Measurements from ENCODE around the gene NT5DC4. TPM values are rescaled to one million over a fixed set of nuclear protein-coding genes. Genes with fewer than 3 reads are reported as not detected.

Gene NT5DC4
- total RNA-seq, 4 donors from 2014 or later = 0.27 TPM; not detected in 3

DNA sequence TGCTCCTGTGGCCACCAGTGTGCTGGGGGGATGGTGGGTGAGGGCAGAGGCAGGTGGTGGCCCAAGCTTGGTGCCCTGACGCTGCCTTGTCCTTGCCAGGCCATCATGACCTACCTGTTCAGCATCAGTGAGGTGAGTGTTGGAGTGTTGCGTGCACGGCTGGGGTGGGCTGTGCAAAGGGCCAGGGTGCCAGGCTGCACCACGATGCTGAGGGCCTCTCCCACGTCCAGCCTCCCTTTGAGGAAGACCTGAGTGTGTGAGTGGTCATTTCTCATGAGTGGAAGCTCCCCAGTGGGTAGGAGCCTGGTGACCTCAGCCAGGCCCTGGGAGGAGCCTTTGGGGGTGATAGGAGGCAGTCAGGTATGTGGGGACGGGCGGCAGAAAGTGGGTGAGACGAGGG lies 3.2 kb downstream of the NT5DC4 start:
- no peaks in the 10 kb centered on the region for H3K36me3 ChIP-seq
- H3K9me3 ChIP-seq = no peaks in the 10 kb centered on the region
- 100% methylated on average over 3 of the region's 8 CpGs; no CpG with 5 or more reads in 1 of the 2 donors for WGBS, 2 donors (ENCODE audit: low coverage in 1 of 2)
- H3K27me3 ChIP-seq = peaks cover 13% of the 10 kb centered on the region
- H3K4me1 ChIP-seq = peaks cover 0 to 7% (median 0%) of the 10 kb centered on the region in 3 donors
- ATAC-seq = no peak
- no peak overlapping the region for H3K4me3 ChIP-seq
- H3K27ac ChIP-seq = no peak overlapping the region
- TF ChIP-seq POLR2A (IDR thresholded peaks at IDR 0.05) (no peak), EP300 (IDR thresholded peaks at IDR 0.05) (no peak), POLR2AphosphoS5 (IDR thresholded peaks at IDR 0.05) (no peak), CTCF (IDR thresholded peaks at IDR 0.05) (no peak)

DNA sequence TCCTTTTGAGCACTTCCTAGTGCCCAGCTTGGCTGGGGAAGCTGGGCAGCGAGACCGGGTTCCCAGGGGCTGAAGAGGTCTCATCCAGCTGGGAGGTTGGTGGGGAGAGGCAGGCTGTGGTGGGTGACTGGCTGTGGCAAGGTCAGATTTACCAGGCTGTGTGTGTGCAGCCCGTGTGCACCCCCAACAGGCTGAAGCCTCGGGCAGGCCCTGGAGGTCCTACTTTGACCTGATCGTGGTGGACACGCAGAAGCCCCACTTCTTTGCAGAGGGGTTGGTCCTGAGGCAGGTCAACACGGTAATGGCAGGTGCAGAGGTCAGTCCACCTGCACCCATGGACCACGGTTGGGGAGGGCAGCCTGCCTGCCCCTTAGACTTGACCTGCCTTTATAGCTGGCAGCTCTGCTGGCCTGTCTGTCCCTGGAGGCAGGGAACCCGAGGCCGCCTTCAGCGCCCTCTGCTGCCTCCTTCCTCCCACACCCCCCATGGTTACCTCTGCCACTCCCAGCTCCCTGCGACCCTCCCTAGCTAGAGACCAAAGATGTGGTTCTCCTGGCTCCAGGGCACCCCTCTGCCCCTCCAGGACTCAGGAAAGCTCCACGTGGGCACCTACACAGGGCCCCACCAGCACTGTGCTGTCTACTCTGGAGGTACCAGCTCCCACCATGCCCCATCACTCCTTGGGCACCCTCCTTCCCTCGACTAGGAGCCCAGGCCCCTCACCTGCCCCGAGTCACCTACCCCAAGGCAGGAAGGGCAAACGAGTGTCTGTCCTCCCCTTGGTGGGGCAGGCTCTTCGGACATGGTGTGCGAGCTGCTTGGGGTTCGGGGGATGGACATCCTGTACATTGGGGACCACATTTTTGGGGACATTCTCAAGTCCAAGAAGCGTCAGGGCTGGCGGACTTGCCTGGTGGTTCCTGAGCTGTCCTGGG lies 4.0 kb downstream of the NT5DC4 start:
- ATAC-seq = no peak
- 80% methylated on average over 2 of the region's 21 CpGs for WGBS, 2 donors (ENCODE audit: low coverage in 1 of 2)
- peaks cover 13% of the 10 kb centered on the region for H3K27me3 ChIP-seq
- no peak overlapping the region for H3K27ac ChIP-seq
- H3K4me1 ChIP-seq = peaks cover 0 to 7% (median 0%) of the 10 kb centered on the region in 3 donors
- no peaks in the 10 kb centered on the region for H3K36me3 ChIP-seq
- TF ChIP-seq EP300 (IDR thresholded peaks at IDR 0.05) = no peak
- TF ChIP-seq POLR2A (IDR thresholded peaks at IDR 0.05) = no peak
- TF ChIP-seq POLR2AphosphoS5 (IDR thresholded peaks at IDR 0.05) = no peak
- TF ChIP-seq CTCF (IDR thresholded peaks at IDR 0.05) = no peak
- no peaks in the 10 kb centered on the region for H3K9me3 ChIP-seq
- no peak overlapping the region for H3K4me3 ChIP-seq

GRCh38 chr2:112725545-112726457 lies 5.0 kb downstream of the NT5DC4 start:
- no peak for ATAC-seq
- Histone ChIP-seq H3K27ac (no peak overlapping the region), H3K36me3 (no peaks in the 10 kb centered on the region), H3K4me3 (no peak overlapping the region), H3K27me3 (peaks cover 11% of the 10 kb centered on the region), H3K4me1 (peaks cover 0 to 7% (median 0%) of the 10 kb centered on the region in 3 donors), H3K9me3 (no peaks in the 10 kb centered on the region)
- TF ChIP-seq EP300 (IDR thresholded peaks at IDR 0.05) = no peak
- no peak for TF ChIP-seq POLR2A (IDR thresholded peaks at IDR 0.05)
- TF ChIP-seq CTCF (IDR thresholded peaks at IDR 0.05) = no peak
- no peak for TF ChIP-seq POLR2AphosphoS5 (IDR thresholded peaks at IDR 0.05)
- WGBS, 2 donors (ENCODE audit: low coverage in 1 of 2) = 61 to 90% methylated on average over 2 of the region's 15 CpGs

DNA sequence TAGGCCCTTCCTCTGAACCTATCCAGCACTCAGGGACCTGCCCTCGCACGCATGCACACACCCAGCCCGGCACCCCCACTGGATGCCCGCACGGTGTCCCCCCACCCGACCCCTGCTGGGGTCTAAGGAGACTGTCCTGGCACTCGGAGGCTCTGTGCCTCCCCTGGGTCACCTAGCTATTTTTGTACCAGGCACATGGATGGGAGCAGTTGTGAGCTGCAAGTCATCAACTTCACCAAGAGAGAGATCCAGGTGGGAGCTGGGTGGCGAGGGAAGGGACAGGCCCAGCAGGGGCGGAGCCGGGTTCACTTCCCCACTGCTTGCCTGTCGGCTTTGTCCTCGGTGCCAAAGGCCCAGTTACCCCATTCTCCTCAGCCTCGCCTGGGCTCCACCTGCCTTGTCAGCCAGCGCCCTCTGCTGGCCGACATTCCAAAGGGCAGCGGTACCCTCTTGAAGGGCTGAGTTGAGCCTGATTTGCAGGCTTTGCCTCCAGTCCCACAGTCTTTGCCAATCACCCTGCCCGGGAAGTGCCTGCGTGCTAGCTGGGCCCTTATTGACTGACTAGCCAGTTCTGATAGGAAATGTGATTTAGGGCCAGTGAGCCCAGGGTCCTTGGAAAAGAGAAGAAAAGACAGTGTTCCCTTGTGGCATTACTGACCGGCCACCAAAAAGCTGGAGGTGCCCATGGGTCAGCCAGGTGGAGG lies 5.8 kb downstream of the NT5DC4 start:
- peak; percentile 89 for ATAC-seq
- TF ChIP-seq POLR2AphosphoS5 (IDR thresholded peaks at IDR 0.05) (no peak), CTCF (IDR thresholded peaks at IDR 0.05) (peak in 3 of 4 experiments; percentile 90 to 94 (median 93)), POLR2A (IDR thresholded peaks at IDR 0.05) (no peak), EP300 (IDR thresholded peaks at IDR 0.05) (no peak)
- no peaks in the 10 kb centered on the region for H3K36me3 ChIP-seq
- H3K4me1 ChIP-seq = peaks cover 0 to 7% (median 0%) of the 10 kb centered on the region in 3 donors
- peaks cover 9% of the 10 kb centered on the region for H3K27me3 ChIP-seq
- H3K4me3 ChIP-seq = no peak overlapping the region
- WGBS, 2 donors (ENCODE audit: low coverage in 1 of 2) = 92 to 100% methylated on average over 1 to 2 of the region's 19 CpGs
- H3K27ac ChIP-seq = no peak overlapping the region
- no peaks in the 10 kb centered on the region for H3K9me3 ChIP-seq

Measured in gastroesophageal sphincter (tissue), 4 donors.